ENCODE results near the gene CEP55.

Gene CEP55

GRCh38 chr10:93451244-93451947, 45.0 kb upstream of the CEP55 start:
- Histone ChIP-seq H3K9me3 (replicated peaks; ENCODE audit: insufficient read depth, low read length) (no peaks in the 10 kb centered on the region), H3K9ac (ENCODE audit: low read length) (no peak overlapping the region), H3K4me1 (ENCODE audit: low read length) (no peaks in the 10 kb centered on the region), H3K27me3 (replicated peaks; ENCODE audit: insufficient read depth, low read length) (no peaks in the 10 kb centered on the region), H2AFZ (ENCODE audit: low read length) (no peak overlapping the region), H3K27ac (ENCODE audit: low read length) (no peak overlapping the region), H4K20me1 (ENCODE audit: insufficient read depth, low read length) (no peaks in the 10 kb centered on the region), H3K79me2 (ENCODE audit: low read length) (no peaks in the 10 kb centered on the region), H3F3A (ENCODE audit: insufficient read depth, low read length) (no peaks in the 10 kb centered on the region), H3K9me2 (replicated peaks; ENCODE audit: insufficient read depth, low read length) (no peaks in the 10 kb centered on the region), H3K36me3 (replicated peaks; ENCODE audit: insufficient read depth, low read length) (no peaks in the 10 kb centered on the region), H3K4me3 (ENCODE audit: low read length) (no peak overlapping the region), H3K4me2 (ENCODE audit: low read depth, low read length) (no peak overlapping the region)
- DNase-seq = no peak
- TF ChIP-seq CTCF (IDR thresholded peaks at IDR 0.05; ENCODE audit: low read length) (no peak), EZH2 (optimal IDR thresholded peaks at IDR 0.05; ENCODE audit: low read depth, low read length) (no peak), EZH2phosphoT487 (IDR thresholded peaks at IDR 0.05; ENCODE audit: low read length) (no peak)

- H3K4me1 ChIP-seq (ENCODE audit: low read length) = no peaks in the 10 kb centered on the region
- H2AFZ ChIP-seq (ENCODE audit: low read length) = no peak overlapping the region
Measured at GRCh38 chr10:93452143-93452542, 44.3 kb upstream of the CEP55 start.

GRCh38 chr10:93454146-93454545, 42.3 kb upstream of the CEP55 start:
- Histone ChIP-seq H3K9ac (ENCODE audit: low read length) (no peak overlapping the region), H3K4me3 (ENCODE audit: low read length) (no peak overlapping the region), H3K27me3 (replicated peaks; ENCODE audit: insufficient read depth, low read length) (no peaks in the 10 kb centered on the region), H3K4me1 (ENCODE audit: low read length) (no peaks in the 10 kb centered on the region), H3K36me3 (replicated peaks; ENCODE audit: insufficient read depth, low read length) (no peaks in the 10 kb centered on the region), H3K9me3 (replicated peaks; ENCODE audit: insufficient read depth, low read length) (no peaks in the 10 kb centered on the region), H3K4me2 (ENCODE audit: low read depth, low read length) (no peak overlapping the region), H3F3A (ENCODE audit: insufficient read depth, low read length) (no peaks in the 10 kb centered on the region), H4K20me1 (ENCODE audit: insufficient read depth, low read length) (no peaks in the 10 kb centered on the region), H3K9me2 (replicated peaks; ENCODE audit: insufficient read depth, low read length) (no peaks in the 10 kb centered on the region), H2AFZ (ENCODE audit: low read length) (no peak overlapping the region), H3K27ac (ENCODE audit: low read length) (no peak overlapping the region), H3K79me2 (ENCODE audit: low read length) (no peaks in the 10 kb centered on the region)
- no peak for DNase-seq
- TF ChIP-seq EZH2 (optimal IDR thresholded peaks at IDR 0.05; ENCODE audit: low read depth, low read length) (no peak), EZH2phosphoT487 (IDR thresholded peaks at IDR 0.05; ENCODE audit: low read length) (no peak), CTCF (IDR thresholded peaks at IDR 0.05; ENCODE audit: low read length) (no peak)

More at GRCh38 chr10:93452143-93452542, 44.3 kb upstream of the CEP55 start:
- H3K36me3 ChIP-seq (replicated peaks; ENCODE audit: insufficient read depth, low read length) = no peaks in the 10 kb centered on the region
- H3K9me2 ChIP-seq (replicated peaks; ENCODE audit: insufficient read depth, low read length) = no peaks in the 10 kb centered on the region
- no peak overlapping the region for H3K27ac ChIP-seq (ENCODE audit: low read length)
- H3K4me3 ChIP-seq (ENCODE audit: low read length) = no peak overlapping the region
- no peaks in the 10 kb centered on the region for H3F3A ChIP-seq (ENCODE audit: insufficient read depth, low read length)
- TF ChIP-seq EZH2 (optimal IDR thresholded peaks at IDR 0.05; ENCODE audit: low read depth, low read length) (no peak), EZH2phosphoT487 (IDR thresholded peaks at IDR 0.05; ENCODE audit: low read length) (no peak), CTCF (IDR thresholded peaks at IDR 0.05; ENCODE audit: low read length) (no peak)
- H3K4me2 ChIP-seq (ENCODE audit: low read depth, low read length) = no peak overlapping the region
- DNase-seq = no peak
- no peaks in the 10 kb centered on the region for H4K20me1 ChIP-seq (ENCODE audit: insufficient read depth, low read length)
- H3K27me3 ChIP-seq (replicated peaks; ENCODE audit: insufficient read depth, low read length) = no peaks in the 10 kb centered on the region
- H3K9me3 ChIP-seq (replicated peaks; ENCODE audit: insufficient read depth, low read length) = no peaks in the 10 kb centered on the region
- H3K9ac ChIP-seq (ENCODE audit: low read length) = no peak overlapping the region
- H3K79me2 ChIP-seq (ENCODE audit: low read length) = no peaks in the 10 kb centered on the region

All from MM.1S (cell line).